ENCODE data around the gene EHF.
A peak's percentile ranks its signal among the peaks of the same experiment; 100 is the strongest.

The EHF gene

GRCh38 chr11:34620820-34621792, at the start of gene EHF:
EHF (plus strand) TSS chr11:34621093; CDS start chr11:34642631, 21,538 bp downstream.
- Histone ChIP-seq H3K27me3 (ENCODE audit: control insufficient read depth, insufficient read depth, low read length) (no peaks in the 10 kb centered on the region), H3K9me3 (ENCODE audit: control insufficient read depth, low read length) (no peaks in the 10 kb centered on the region), H3K9ac (ENCODE audit: low read length) (peak within 1 kb of the TSS; percentile 84), H3K36me3 (ENCODE audit: control insufficient read depth, insufficient read depth, low read length) (no peaks in the 10 kb centered on the region), H3K4me3 (ENCODE audit: low read length) (peak within 1 kb of the TSS; percentile 52), H3K4me1 (ENCODE audit: control insufficient read depth, insufficient read depth, low read length) (peaks cover 51% of the 10 kb centered on the region)

GRCh38 chr11:34573537-34573936, 47.4 kb upstream of the EHF start:
- Histone ChIP-seq H3K36me3 (ENCODE audit: control insufficient read depth, insufficient read depth, low read length) (no peaks in the 10 kb centered on the region), H3K9me3 (ENCODE audit: control insufficient read depth, low read length) (no peaks in the 10 kb centered on the region), H3K27me3 (ENCODE audit: control insufficient read depth, insufficient read depth, low read length) (no peaks in the 10 kb centered on the region), H3K4me1 (ENCODE audit: control insufficient read depth, insufficient read depth, low read length) (peaks cover 10% of the 10 kb centered on the region), H3K4me3 (ENCODE audit: low read length) (no peak overlapping the region), H3K9ac (ENCODE audit: low read length) (no peak overlapping the region)

GRCh38 chr11:34575261-34575660, 45.6 kb upstream of the EHF start:
- Histone ChIP-seq H3K27me3 (ENCODE audit: control insufficient read depth, insufficient read depth, low read length) (no peaks in the 10 kb centered on the region), H3K4me3 (ENCODE audit: low read length) (no peak overlapping the region), H3K9ac (ENCODE audit: low read length) (no peak overlapping the region), H3K9me3 (ENCODE audit: control insufficient read depth, low read length) (no peaks in the 10 kb centered on the region), H3K36me3 (ENCODE audit: control insufficient read depth, insufficient read depth, low read length) (no peaks in the 10 kb centered on the region), H3K4me1 (ENCODE audit: control insufficient read depth, insufficient read depth, low read length) (peaks cover 9% of the 10 kb centered on the region)

DNA sequence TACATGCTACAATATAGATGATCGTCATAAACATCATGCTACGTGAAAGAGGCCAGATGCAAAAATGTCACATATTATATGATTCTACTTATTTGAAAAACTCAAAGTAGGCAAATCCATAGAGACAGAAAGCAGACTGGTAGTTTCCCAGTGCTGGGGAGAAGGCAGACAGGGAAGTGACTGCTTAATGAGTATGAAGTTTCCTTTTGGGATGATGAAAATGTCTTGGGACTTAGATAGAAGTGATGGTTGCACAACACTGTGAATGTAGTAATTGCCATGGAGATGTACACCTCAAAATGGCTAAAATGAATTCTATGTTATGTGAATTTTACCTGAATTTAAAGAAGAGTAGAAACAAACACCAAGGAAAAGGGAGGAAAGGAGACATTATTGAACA, 45.2 kb upstream of the EHF start:
- Histone ChIP-seq H3K9me3 (ENCODE audit: control insufficient read depth, low read length) (no peaks in the 10 kb centered on the region), H3K4me3 (ENCODE audit: low read length) (no peak overlapping the region), H3K4me1 (ENCODE audit: control insufficient read depth, insufficient read depth, low read length) (peaks cover 5% of the 10 kb centered on the region), H3K27me3 (ENCODE audit: control insufficient read depth, insufficient read depth, low read length) (no peaks in the 10 kb centered on the region), H3K36me3 (ENCODE audit: control insufficient read depth, insufficient read depth, low read length) (no peaks in the 10 kb centered on the region), H3K9ac (ENCODE audit: low read length) (no peak overlapping the region)

GRCh38 chr11:34576331-34576730, 44.6 kb upstream of the EHF start:
- Histone ChIP-seq H3K9ac (ENCODE audit: low read length) (no peak overlapping the region), H3K4me1 (ENCODE audit: control insufficient read depth, insufficient read depth, low read length) (no peaks in the 10 kb centered on the region), H3K27me3 (ENCODE audit: control insufficient read depth, insufficient read depth, low read length) (no peaks in the 10 kb centered on the region), H3K9me3 (ENCODE audit: control insufficient read depth, low read length) (no peaks in the 10 kb centered on the region), H3K4me3 (ENCODE audit: low read length) (no peak overlapping the region), H3K36me3 (ENCODE audit: control insufficient read depth, insufficient read depth, low read length) (no peaks in the 10 kb centered on the region)

DNA sequence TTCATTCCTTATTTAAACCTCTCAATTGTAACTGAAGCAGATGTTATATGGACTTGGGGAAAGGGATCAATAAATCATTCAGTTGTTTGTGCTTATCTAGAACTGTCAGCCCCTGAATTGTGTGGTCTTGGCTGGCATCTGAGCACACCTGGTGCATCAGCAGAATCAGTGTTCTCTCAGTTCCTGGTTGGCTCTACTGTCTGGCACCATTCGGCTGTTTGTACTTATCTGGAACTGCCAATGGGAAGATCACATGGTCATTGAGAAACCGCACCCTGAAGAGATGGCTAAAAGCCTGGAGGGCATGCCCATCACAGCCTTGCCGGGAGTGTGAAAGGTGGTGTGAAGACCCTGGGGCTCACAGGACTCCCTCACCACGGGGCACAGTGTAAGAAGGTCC, 37.1 kb upstream of the EHF start:
- no peak overlapping the region for H3K4me3 ChIP-seq (ENCODE audit: low read length)
- peaks cover 36% of the 10 kb centered on the region for H3K4me1 ChIP-seq (ENCODE audit: control insufficient read depth, insufficient read depth, low read length)
- no peaks in the 10 kb centered on the region for H3K9me3 ChIP-seq (ENCODE audit: control insufficient read depth, low read length)
- H3K36me3 ChIP-seq (ENCODE audit: control insufficient read depth, insufficient read depth, low read length) = no peaks in the 10 kb centered on the region
- H3K27me3 ChIP-seq (ENCODE audit: control insufficient read depth, insufficient read depth, low read length) = no peaks in the 10 kb centered on the region
- H3K9ac ChIP-seq (ENCODE audit: low read length) = peak overlapping the region; percentile 9

GRCh38 chr11:34585304-34585734, 35.6 kb upstream of the EHF start:
- no peak overlapping the region for H3K9ac ChIP-seq (ENCODE audit: low read length)

GRCh38 chr11:34585735-34586487, 35.0 kb upstream of the EHF start:
- Histone ChIP-seq H3K27me3 (ENCODE audit: control insufficient read depth, insufficient read depth, low read length) (no peaks in the 10 kb centered on the region), H3K9me3 (ENCODE audit: control insufficient read depth, low read length) (no peaks in the 10 kb centered on the region), H3K4me3 (ENCODE audit: low read length) (no peak overlapping the region), H3K4me1 (ENCODE audit: control insufficient read depth, insufficient read depth, low read length) (peaks cover 36% of the 10 kb centered on the region), H3K36me3 (ENCODE audit: control insufficient read depth, insufficient read depth, low read length) (no peaks in the 10 kb centered on the region), H3K9ac (ENCODE audit: low read length) (peak overlapping the region; percentile 51)

More at GRCh38 chr11:34585304-34585734, 35.6 kb upstream of the EHF start:
- Histone ChIP-seq H3K4me3 (ENCODE audit: low read length) (no peak overlapping the region), H3K36me3 (ENCODE audit: control insufficient read depth, insufficient read depth, low read length) (no peaks in the 10 kb centered on the region), H3K9me3 (ENCODE audit: control insufficient read depth, low read length) (no peaks in the 10 kb centered on the region), H3K27me3 (ENCODE audit: control insufficient read depth, insufficient read depth, low read length) (no peaks in the 10 kb centered on the region), H3K4me1 (ENCODE audit: control insufficient read depth, insufficient read depth, low read length) (peaks cover 36% of the 10 kb centered on the region)

- Histone ChIP-seq H3K9ac (ENCODE audit: low read length) (peak overlapping the region; percentile 7), H3K27me3 (ENCODE audit: control insufficient read depth, insufficient read depth, low read length) (no peaks in the 10 kb centered on the region), H3K9me3 (ENCODE audit: control insufficient read depth, low read length) (no peaks in the 10 kb centered on the region), H3K4me3 (ENCODE audit: low read length) (no peak overlapping the region), H3K36me3 (ENCODE audit: control insufficient read depth, insufficient read depth, low read length) (no peaks in the 10 kb centered on the region), H3K4me1 (ENCODE audit: control insufficient read depth, insufficient read depth, low read length) (peaks cover 36% of the 10 kb centered on the region)
These were observed 34.2 kb upstream of the EHF start for GRCh38 chr11:34586488-34587281.

DNA sequence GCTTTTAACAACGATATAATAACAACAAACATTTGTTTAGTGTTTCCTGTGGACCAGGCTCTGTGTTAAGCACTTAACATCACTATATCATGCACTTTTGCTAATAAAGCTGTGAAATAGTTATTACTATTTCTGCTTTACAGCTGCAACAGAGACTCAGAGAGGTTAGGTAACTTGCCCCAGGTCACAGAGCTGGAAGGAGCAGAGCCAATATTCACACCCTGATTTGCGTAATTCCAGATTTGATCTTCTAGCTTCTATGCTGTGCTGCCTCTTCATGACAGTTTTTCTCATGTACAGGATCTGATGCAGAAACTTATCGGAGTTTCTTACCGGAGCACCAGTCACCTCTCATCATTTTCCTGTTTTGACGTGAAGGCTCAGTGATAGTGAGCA, 33.6 kb upstream of the EHF start:
- H3K9ac ChIP-seq (ENCODE audit: low read length) = no peak overlapping the region
- no peaks in the 10 kb centered on the region for H3K9me3 ChIP-seq (ENCODE audit: control insufficient read depth, low read length)
- no peaks in the 10 kb centered on the region for H3K27me3 ChIP-seq (ENCODE audit: control insufficient read depth, insufficient read depth, low read length)
- no peak overlapping the region for H3K4me3 ChIP-seq (ENCODE audit: low read length)
- no peaks in the 10 kb centered on the region for H3K36me3 ChIP-seq (ENCODE audit: control insufficient read depth, insufficient read depth, low read length)
- H3K4me1 ChIP-seq (ENCODE audit: control insufficient read depth, insufficient read depth, low read length) = peaks cover 36% of the 10 kb centered on the region

DNA sequence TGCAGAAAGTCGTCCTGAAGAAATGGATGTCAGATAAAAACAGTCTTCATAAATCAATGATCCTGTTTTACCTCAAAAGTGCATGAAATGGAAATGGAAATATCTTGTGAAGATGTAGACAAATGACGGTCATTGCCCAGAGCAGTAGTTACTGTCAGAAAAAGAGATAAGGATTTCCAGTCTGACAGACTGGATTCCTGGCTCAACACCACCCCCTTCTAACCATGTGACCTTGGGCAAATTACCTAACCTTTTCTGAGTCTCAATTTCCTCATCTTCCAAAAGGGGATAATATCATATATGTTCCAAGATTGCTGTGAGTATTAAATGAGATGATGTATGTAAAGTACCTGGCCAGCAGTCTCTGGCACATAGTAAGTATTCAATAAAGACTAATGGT, 32.9 kb upstream of the EHF start:
- H3K4me3 ChIP-seq (ENCODE audit: low read length) = no peak overlapping the region
- H3K9me3 ChIP-seq (ENCODE audit: control insufficient read depth, low read length) = no peaks in the 10 kb centered on the region
- no peaks in the 10 kb centered on the region for H3K36me3 ChIP-seq (ENCODE audit: control insufficient read depth, insufficient read depth, low read length)
- H3K27me3 ChIP-seq (ENCODE audit: control insufficient read depth, insufficient read depth, low read length) = no peaks in the 10 kb centered on the region
- H3K9ac ChIP-seq (ENCODE audit: low read length) = no peak overlapping the region
- peaks cover 36% of the 10 kb centered on the region for H3K4me1 ChIP-seq (ENCODE audit: control insufficient read depth, insufficient read depth, low read length)

Data from mucosa of stomach (tissue), 1 donor.